ENCODE measurements around the gene PCDH19. TPM values are rescaled to one million over a fixed set of nuclear protein-coding genes. Genes with fewer than 3 reads are reported as not detected.
"Not testable (repeated sequence)": the region's sequence is repeated elsewhere in the genome, so short reads cannot be mapped to it uniquely, and the experiment has no call there.

Gene PCDH19, protein sequence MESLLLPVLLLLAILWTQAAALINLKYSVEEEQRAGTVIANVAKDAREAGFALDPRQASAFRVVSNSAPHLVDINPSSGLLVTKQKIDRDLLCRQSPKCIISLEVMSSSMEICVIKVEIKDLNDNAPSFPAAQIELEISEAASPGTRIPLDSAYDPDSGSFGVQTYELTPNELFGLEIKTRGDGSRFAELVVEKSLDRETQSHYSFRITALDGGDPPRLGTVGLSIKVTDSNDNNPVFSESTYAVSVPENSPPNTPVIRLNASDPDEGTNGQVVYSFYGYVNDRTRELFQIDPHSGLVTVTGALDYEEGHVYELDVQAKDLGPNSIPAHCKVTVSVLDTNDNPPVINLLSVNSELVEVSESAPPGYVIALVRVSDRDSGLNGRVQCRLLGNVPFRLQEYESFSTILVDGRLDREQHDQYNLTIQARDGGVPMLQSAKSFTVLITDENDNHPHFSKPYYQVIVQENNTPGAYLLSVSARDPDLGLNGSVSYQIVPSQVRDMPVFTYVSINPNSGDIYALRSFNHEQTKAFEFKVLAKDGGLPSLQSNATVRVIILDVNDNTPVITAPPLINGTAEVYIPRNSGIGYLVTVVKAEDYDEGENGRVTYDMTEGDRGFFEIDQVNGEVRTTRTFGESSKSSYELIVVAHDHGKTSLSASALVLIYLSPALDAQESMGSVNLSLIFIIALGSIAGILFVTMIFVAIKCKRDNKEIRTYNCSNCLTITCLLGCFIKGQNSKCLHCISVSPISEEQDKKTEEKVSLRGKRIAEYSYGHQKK (N-terminal part only)
- 0.54 TPM for total RNA-seq
- long read RNA-seq, partial matches to known transcripts: 0 of 1 reads
- long read RNA-seq, other reads (novel, unspliced or antisense): 1 of 1 reads

DNA sequence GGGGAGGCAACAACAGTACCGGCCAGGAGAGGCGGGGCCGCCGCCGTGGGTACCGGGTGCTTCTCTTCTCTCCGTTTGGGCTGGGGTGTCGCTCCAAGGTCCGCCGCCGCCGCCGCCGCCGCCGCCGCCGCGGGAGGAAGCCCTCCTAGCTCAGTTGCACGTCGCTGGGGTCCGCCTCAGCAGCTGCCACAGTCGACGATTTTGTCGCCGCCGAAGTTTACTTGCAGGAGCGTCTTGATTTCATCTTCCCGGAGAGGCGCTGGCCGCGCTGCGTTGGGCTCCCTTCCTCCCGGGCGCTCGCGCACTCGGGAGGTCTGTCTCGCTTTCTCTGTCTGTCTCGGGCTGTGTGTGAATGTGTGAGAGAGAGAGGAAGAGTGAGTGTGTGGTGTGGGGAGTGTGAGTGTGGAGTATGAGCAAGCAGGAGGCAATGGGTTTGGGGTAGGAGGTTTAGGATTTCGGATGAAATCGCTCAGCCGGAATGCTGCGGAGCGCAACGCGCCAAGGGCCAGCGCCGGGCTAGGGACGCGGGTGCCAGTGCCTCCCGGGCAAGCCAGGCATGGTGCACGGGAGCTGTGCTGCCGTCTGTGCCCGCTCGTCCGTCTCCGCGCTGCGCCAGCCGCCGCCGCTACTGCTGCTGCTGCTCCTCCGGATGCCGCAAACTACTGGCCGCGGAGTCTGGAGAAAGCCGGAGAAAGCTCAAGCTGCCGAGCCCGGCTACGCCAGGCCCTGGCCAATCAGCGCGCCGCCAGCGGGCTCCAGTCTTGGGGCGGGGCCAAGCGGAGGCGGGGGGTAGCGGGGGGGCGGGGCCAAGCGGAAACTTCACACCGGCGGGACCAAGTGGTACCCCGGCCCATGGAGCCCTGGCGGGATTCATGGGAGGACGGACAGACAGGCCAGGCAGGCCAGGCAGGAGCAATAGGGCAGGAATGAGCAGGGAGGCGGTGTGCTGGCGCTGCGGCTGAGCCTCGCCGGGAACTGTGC is at the start of gene PCDH19:
TSS of gene PCDH19 (minus strand) at position 664 of the 981 bp plus-strand sequence. CDS start 1,676 bp downstream, outside the sequence.
- no peak for DNase-seq (ENCODE audit: low spot score)
- intact Hi-C loops (cut with DNase I): no loop called here

DNA sequence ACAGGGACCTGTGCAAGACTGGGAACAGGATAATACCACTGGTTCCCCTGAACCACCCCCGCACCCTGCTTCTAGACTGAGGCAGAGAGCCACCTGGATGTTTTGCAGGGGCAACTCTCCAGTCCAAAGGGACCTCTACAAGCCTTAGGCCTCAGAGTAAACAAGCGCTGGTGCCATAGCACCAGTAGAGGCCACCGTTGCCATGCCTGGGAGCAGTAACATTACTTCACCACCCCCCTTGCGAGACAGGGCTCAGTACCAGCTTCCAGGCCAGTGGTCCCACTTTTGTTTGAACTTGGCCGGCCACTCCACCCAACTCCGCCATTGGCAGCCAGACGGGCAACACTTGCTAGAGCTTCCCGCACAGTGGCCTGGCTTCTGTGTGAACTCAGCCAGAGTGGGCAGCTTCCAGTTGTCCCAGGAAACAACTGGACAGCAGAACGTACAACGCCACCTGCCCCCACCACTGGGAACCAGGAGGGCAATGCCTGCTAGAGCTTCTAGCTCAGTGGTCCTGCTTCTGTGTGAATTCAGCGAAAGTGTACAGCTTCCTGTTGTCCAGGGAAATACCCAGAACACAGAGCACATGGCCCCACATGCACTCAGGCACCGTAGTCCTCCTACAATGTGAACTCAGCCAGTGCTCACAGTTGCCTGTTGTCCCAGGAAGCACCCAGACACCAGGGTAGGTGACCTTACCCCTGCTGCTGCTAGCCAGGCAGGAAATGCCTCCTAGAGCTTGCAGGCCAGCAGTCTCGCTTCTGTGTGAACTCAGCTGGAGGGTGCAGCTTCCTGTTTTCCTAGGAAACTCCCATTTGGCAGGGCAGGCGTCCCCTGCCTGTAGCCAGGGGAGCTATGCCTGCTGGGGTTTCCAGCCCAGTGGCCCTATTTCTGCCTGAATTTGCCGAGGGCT is 39.9 kb upstream of the PCDH19 start:
- intact Hi-C loops (cut with DNase I): no loop called here
- DNase-seq (ENCODE audit: low spot score): no peak

GRCh38 chrX:100447655-100448397 is 37.8 kb upstream of the PCDH19 start:
- intact Hi-C loops (cut with DNase I): no loop called here
- no peak for DNase-seq (ENCODE audit: low spot score)

DNA sequence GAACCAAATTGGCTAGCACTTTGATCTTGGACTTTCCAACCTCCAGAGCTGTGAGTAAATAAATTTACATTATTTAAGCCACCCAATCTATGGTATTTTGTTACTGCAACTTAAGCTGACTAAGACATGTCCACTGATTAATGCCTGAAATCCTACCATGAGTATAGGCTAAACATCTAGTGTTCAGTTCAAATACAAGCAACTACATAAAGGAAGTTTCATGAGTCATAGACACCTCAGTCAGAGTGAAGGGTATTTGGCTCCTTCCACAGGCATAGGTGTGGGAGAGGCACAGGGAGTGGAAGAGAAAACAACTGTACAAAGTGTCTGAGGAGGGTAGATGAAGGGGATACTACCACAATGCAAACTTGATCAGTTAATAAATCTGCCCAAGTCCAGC is 35.5 kb upstream of the PCDH19 start:
- DNase-seq (ENCODE audit: low spot score): no peak
- intact Hi-C loops (cut with DNase I): no loop called here

DNA sequence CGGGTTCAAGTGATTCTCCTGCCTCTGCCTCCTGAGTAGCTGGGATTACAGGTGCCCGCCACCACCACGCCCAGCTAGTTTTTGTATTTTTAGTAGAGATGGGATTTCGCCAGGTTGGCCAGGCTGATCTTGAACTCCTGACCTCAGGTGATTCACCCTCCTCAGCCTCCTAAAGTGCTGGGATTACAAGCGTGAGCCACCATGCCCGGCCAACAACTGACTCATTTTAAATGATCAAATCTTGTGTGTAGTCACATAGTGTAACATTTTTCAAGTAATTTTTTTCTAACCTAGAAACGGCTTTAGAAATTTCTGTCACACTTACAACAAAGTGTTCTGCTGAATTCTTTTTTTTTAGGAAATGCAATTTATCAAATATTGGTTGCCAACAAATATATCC is 31.2 kb upstream of the PCDH19 start:
- DNase-seq (ENCODE audit: low spot score); intact Hi-C loops (cut with DNase I): not testable (repeated sequence)

DNA sequence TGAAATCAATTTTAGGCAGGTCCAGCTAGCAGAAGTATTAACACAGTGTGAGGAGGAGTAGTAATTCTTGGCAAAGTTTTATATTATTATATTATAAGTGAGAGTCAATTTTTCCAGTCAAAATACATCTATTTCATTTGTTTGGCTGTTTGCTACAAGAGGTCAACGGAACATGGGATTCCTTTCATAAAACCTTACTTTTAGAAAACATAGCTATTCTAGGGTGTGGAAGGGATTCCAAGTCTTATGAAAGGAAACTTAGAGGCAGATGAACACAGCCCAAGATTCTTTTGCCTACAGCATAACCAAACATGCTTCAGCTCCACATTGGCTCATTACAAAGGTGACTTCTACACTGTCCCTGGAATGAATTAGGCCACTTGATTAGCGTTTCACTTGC is 29.9 kb upstream of the PCDH19 start:
- DNase-seq (ENCODE audit: low spot score): no peak
- intact Hi-C loops (cut with DNase I): no loop called here

GRCh38 chrX:100435726-100436125 is 25.7 kb upstream of the PCDH19 start:
- DNase-seq (ENCODE audit: low spot score): no peak
- intact Hi-C loops (cut with DNase I): no loop called here

DNA sequence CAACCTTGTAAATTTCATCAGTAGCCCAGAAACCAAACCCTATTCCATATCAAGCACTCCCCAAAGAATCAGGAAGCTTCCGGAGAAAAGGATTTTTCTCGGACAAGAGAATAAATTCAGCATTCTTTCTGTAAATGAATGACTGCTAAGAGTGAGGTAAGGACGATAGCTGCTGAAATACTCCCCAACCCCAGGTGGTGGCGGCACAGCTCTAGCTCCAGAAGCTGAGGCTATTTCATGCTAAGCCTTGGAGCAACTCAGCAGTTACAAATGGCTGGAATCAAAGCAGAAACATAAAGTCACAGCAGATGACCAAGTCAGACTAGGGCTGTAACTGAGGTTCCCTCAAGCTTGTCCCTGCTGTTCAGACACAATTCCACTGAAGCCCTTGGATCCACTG is 13.9 kb upstream of the PCDH19 start:
- intact Hi-C loops (cut with DNase I): no loop called here
- DNase-seq (ENCODE audit: low spot score): no peak

DNA sequence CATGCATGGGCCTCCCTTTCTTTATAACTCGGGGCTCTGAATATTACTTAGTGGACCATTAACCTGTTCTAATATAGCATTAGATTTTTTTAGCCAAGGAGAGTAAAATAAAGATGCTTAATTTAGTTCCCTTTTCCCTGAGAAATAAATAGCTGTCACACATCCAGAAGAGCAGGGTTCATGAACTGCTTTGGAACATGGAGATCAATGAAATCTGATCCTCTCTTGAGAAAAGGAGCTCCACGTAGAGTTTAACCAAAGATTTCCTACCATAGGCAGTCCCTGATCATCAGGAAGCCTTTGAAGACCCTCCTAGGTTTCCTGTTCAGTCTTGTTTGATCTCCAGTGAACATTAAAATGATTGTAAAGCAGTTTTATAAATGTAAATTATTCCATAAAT is 8.5 kb upstream of the PCDH19 start:
- DNase-seq (ENCODE audit: low spot score): no peak
- intact Hi-C loops (cut with DNase I): no loop called here

DNA sequence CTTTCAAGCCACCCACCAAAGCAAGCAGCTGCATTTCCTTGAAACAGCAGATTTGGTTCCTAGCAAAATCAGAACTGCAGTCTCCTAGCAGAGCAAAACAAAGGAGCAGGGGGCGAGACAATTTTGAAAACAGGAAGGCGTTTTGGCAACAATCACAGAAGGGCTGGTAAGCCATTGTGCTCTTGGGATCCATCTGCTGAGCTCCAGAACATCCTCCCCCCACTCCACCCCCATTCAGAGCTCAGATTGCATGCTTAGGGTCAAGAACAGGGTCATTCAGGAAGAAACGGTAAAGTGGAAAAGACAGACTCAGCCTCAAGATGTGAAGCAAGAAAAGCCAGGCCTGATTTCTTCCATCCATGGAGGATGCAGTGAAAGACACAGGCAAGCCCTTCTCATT is 7.6 kb upstream of the PCDH19 start:
- intact Hi-C loops (cut with DNase I): no loop called here

GRCh38 chrX:100413229-100413628 is 3.2 kb upstream of the PCDH19 start:
- DNase-seq (ENCODE audit: low spot score): no peak

More for the DNA sequence above, 7.6 kb upstream of the PCDH19 start:
- DNase-seq (ENCODE audit: low spot score): no peak

DNA sequence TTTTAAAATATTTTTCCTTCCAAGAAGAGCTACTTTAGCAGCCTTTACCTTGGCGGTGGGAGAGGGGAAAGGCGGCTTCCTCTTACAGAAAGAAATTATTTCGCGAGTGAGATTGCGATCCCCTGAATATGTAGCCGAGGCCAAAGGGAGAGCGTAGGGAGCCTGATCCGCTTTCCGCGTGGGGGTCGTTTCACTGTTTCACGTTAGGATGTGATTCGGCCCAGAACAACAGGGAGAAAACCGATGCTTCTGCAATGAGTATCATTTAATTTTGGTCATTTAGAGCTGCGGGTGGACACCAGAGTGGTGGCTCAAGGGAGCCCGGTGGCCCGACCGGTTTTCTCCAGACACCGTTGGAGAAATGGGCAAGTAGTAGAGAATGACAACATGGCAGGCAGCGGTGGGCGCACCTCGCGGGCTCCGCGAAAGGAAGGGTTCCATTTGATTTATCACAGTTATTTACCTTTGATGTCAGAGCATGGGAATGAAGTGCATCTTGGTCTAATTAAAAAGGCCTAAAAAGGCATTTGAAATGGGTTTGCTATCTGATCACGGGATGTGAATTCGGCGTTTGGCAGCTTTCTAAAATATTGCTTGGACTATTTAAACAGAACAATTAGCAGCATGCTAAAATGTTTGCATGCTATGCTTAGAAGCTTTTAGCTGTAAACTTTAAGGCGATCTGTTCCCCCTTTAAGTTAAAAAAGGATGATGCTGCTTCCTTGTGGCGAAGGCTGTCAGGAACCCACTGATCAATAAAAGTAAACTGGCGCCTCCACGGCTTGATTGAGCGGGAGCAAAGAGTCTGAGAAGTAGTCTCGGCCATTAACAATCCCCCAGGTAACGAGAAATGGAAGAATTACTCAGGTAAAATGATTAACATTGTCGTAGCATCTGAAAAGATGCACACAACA is 2.0 kb upstream of the PCDH19 start:
- DNase-seq (ENCODE audit: low spot score): no peak
- intact Hi-C loops (cut with DNase I): no loop called here

More at GRCh38 chrX:100413229-100413628, 3.2 kb upstream of the PCDH19 start:
- intact Hi-C loops (cut with DNase I): no loop called here

- DNase-seq (ENCODE audit: low spot score): no peak
- intact Hi-C loops (cut with DNase I): no loop called here
Measured at GRCh38 chrX:100410901-100411801, 1.1 kb upstream of the PCDH19 start.

- intact Hi-C loops (cut with DNase I): no loop called here
Measured at GRCh38 chrX:100408713-100409609, 1.1 kb downstream of the PCDH19 start.

More at GRCh38 chrX:100408713-100409609, 1.1 kb downstream of the PCDH19 start:
- no peak for DNase-seq (ENCODE audit: low spot score)
